Glomerular endothelial cell (primary cell): ENCODE measurements around the gene SSRP1. TPM values are rescaled to one million over a fixed set of nuclear protein-coding genes. Genes with fewer than 3 reads are reported as not detected.
"Not testable (repeated sequence)": the region's sequence is repeated elsewhere in the genome, so short reads cannot be mapped to it uniquely, and the experiment has no call there.

Experiments
- DNase-seq: peaks from one replicate; pipeline ENCODE4 v3.0.0-alpha.2; 2011; ENCODE audit warnings: low read depth, low spot score; ENCODE audit errors: extremely low read depth
- total RNA-seq: library from RNA; depleted of rRNA; stranded (reverse); fragments of >200 nt; gene quantifications from 2 replicates; pipeline ENCODE4 v1.2.3, GENCODE V29; 2015

The SSRP1 gene, protein sequence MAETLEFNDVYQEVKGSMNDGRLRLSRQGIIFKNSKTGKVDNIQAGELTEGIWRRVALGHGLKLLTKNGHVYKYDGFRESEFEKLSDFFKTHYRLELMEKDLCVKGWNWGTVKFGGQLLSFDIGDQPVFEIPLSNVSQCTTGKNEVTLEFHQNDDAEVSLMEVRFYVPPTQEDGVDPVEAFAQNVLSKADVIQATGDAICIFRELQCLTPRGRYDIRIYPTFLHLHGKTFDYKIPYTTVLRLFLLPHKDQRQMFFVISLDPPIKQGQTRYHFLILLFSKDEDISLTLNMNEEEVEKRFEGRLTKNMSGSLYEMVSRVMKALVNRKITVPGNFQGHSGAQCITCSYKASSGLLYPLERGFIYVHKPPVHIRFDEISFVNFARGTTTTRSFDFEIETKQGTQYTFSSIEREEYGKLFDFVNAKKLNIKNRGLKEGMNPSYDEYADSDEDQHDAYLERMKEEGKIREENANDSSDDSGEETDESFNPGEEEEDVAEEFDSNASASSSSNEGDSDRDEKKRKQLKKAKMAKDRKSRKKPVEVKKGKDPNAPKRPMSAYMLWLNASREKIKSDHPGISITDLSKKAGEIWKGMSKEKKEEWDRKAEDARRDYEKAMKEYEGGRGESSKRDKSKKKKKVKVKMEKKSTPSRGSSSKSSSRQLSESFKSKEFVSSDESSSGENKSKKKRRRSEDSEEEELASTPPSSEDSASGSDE
- total RNA-seq: 77.8 and 95.7 TPM in 2 replicates

DNA sequence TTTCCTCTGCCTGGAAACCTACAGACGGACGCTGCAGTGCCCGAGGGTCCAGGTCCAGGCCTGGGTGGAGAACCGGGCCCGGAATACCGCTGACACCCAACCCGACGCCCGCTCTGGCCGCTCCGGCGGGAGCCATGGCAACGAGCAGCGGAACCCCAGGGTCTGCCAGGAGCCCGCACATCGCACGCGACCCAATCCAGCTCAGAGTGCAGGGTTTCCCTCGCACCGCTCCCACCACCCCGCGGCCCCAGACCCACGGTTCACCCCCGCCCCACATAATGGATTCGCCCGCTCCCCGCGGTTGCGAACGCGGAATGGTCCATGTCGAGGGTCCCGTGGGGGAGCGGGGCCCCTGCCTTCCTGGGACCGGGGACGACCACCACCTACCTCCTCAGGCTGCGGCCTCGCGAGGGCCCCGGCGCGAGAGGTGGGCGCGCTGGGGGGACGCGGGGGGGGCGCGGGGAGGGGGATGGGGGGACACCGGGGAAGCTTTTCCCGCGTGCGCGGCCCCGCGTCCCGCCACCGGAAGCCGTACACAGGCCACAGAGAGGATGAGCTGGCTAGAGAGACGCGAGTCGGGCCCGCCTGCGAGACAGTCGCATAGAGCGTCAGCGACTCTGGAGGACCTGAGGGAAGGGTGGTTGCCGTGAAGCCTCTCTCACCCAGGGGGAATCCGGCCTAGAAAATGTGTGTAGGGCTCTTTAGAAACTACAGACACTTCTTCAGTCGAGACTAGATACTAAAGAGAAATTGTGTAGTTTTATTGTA, at the start of gene SSRP1:
TSS of gene SSRP1 (minus strand) at position 550 of the 768 bp plus-strand sequence. CDS start 771 bp downstream, outside the sequence.
- no peak for DNase-seq

DNA sequence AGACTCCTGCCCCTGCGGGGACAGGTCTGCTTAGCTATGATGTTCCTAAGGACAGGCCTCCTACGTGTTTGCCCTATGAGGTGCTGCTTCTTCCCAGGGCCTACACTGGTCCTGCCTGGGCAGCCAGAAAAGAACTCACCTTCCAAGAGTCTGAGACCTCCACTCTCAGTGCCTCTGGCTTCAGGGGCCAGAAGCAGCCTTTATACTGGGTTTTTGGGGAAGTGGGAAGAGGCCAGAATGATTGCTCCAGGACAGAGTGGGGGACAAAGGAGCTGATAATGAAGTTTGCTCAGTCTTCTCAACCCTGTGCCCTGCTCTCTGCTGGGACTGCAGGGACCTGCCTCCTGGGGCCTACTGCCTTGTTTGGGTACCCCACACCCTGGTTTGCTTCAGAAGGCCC, 45.3 kb upstream of the SSRP1 start, which contains the start of gene PRG3:
TSS of gene PRG3 (minus strand) at position 176 of the 400 bp plus-strand sequence. CDS start 442 bp downstream, outside the sequence.
- DNase-seq: no peak

DNA sequence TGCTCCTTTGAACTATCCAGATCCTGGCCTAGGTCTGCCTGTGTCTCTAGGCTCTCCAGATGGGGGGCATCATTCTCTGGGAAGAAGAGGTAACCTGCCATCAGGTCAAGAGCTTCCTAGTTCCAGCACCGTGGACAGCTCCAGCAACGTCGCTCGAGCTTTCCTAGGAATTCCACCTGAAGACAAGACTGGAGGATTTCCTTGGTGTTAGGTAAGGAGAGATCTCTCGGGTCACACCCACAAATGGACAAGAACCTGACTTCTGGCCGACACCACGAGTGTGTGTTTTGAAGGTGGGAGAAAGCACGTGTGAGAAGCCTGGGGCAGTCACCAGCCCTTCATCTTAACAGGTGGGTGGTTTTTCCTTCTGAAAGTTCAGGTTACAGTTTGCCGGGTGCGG, 44.0 kb upstream of the SSRP1 start:
- no peak for DNase-seq

DNA sequence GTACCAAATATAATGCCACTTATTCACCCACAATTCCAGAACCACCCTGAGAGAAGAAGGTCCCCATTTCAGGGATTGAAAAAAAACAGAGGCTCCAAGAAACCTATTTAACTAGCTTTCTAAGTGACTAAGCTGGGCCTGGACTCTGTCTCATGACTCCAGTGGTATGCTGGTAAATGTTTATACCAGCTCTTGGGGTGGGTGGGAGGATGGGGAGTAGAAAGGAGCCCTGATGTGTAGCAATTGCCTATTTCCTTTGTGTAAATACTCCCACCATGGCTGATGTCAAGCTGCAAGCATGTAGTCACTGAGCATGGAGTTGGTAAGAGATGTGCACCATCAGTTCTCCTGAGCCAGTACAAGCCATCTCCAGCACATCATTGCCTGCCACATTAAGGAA, 42.5 kb upstream of the SSRP1 start:
- no peak for DNase-seq

DNA sequence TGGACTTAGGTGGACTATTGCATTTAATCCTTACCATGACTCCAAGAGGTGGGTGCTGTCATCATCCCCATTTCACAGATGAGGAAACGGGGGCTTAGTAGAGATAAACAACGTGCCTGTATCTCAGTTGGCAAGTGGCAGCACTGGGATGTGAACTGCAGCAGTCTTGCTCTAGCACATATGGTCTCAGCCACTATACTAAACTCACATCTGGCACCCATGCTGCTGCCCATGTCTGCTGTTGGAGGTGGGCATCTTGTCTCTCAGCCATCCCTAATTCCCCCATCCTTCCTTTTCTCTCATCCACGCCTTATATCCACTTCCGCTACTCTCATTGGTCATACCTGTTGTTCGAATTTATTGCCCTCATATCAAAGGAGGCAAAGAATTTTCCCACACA, 41.4 kb upstream of the SSRP1 start:
- DNase-seq: no peak

DNA sequence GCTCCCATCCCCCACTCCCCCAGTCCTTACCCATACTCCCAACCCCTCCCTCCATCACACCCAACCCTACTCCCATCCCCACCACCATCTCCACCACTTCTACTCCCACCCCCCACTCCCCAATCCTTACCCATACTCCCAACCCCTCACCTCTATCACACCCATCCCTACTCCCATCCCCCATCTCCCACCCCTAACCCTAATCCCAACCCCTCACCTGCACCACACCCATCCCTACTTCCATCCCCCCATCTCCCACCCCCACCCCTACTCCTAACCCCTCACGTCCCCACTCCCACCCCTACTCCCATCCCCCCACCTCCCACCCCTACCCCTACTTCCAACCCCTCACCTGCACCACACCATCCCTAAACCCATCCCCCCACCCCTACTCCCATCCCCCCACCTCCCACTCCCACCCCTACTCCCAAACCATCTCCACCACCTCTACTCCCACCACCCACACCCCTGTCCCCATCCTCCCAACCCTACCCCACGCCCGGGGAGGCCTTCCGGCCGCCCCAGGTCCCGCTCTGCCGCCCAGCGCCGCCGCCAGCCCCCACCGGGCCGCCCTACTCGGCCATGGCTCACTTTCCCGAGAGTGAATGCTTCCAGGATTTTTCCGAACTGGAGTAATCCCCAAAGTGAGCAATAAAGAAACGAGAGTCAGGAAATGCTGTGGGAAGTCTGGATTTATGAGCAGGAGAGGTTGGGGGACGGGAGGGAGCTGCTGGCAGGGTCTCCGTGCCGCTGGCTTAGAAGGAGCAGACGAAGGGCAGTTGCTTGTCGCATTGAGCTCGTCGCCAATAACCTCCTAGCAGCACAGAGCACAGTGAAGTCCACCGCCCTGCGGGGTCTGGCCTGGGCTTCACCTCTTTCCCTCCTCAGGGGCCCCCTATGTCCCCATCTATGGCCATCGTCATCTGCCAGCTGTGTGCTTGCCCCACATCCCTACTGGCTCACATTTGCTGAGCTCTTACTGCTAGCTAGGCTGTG, 40.7 kb upstream of the SSRP1 start:
- DNase-seq: no peak

DNA sequence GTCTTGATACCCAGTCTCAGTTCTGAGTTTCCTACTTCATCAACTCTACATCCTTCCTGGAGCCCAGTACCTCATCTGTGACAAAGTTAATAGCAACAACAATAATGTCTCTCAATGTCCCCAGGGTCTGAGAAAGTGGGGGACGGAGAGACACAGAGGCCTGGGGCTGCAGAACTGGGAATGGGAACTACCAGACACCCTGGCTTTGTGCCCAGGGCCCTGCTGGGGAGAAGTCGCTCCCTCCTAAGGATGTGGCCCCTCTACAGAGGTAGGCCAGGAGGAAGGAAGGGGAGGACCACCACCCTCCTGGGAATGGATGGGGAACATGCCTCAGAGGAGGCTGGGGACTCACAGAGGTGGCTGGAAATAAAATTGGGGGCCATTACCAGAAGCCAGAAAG, 39.8 kb upstream of the SSRP1 start:
- DNase-seq: no peak

DNA sequence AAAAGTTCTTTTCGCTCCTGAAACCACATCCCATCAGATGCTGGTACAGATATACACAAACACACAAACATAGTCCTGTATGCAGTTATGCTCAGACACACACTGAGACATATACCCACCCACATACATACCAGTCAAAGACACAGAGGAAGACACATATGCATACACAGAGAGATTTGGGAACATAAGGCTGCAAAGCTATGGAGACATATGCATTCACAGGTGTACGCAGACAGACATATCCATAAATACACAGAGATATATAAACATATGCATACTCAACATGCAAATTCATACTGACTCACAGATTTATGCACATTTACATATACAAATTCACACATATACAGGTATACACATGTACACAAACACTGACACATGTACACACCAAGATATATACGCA, 39.3 kb upstream of the SSRP1 start:
- DNase-seq: no peak

DNA sequence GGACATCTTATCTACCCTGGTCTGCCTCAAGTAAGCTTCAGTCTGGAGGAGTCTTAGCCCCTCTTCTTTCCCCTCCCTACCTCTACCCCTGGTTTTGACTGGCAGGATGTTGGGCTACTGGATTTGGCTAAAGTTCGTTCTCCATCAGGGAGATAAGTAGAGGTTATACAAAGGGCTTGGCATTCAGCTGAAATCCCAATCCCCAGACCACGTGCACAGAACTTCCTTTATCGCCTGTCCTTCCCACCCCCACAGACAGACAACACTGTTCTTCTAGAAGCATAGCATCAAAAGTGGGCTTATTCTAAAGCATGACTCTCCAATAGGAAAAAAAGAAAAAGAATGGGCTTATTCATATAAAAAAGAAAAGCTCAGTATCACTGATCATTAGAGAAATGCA, 37.5 kb upstream of the SSRP1 start:
- no peak for DNase-seq

DNA sequence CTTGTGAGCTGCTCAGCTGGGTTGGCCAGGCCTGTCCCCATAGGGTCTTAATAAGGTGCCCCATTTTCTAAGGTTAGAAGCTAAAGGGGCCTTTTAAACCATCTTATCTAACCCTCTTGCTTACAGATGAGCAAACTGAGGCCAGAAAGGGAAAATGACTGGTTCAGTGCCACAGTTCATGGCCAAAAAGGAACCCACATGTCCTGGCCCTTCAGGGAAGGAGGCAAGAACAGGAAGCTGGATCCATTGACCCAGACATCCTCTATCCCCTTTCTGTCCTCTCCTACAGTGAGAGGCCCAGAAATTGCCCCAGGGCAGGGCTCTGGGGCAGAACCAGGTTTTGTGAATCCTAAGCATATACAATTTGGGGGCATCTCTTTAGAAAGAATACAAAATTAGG, 35.2 kb upstream of the SSRP1 start:
- DNase-seq: no peak

DNA sequence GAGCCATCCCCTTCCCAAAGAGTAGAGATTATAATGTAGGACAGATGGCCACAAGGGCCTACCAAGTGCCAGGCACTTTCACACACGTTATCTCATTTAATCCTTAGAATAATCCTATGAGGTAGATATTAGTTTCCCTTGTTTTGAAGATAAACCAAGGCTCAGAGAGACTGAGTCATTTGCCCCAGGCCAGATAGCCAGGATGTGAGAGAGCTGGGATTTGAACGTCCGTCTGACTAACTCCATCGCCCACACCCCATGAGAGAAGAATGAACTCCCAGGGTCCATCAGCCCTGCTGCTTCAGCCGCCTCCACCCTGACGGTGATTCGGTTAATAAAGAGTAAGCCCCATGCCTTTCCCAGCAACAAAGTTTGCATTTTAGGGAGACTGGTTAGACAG, 34.6 kb upstream of the SSRP1 start:
- DNase-seq: no peak

DNA sequence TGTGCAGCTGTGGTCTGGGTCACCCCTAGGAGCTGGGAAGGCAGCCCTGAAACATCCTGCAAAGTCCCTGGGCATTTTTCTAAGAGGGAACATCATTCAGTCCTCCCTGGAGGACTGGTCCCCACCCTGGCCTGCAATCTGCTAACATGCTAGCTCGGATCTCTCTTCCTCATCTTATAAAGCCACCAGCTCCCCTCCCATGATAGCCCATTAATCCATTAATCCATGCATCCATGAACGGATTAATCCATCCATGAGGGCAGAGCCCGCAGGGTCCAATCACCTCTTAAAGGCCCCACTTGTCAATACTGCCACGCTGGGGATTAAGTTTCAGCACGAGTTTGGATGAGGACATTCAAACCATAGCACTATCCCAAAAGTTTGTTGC, 33.1 kb upstream of the SSRP1 start:
- no peak for DNase-seq

DNA sequence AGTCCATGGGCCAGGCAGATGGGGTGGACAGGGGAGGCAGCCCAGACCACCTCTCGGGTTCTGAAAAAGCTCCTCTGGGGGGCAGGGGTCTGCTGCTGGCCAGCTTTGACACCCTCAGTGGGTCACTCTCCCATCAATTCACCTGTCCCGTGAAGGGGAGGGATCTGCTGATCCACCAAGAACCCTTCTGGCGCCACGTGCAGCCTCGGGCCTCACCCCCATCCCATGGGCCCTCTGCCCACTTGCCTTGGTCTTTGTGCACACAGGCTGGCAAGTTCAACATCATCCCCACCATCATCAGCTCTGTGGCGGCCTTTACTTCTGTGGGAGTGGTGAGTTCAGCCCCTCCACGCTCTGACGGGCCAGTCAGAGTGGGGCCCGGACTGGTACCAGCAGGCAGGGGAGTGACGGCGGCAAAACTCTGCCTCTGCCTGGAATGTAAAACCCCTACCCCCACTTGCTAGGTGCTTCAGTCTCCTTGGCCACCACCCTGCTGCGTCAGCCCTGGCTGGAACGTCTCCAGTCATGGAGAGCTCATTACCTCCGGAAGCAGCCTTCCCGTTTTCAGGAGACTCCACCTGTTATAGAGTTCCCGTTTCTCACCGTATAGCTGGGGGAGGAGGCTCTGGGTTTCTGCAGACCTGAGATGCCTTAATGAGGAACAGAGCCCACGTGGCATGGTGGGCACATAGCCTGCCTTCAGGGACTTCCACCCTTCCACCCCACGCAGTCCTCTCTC, 32.6 kb upstream of the SSRP1 start:
- no peak for DNase-seq

DNA sequence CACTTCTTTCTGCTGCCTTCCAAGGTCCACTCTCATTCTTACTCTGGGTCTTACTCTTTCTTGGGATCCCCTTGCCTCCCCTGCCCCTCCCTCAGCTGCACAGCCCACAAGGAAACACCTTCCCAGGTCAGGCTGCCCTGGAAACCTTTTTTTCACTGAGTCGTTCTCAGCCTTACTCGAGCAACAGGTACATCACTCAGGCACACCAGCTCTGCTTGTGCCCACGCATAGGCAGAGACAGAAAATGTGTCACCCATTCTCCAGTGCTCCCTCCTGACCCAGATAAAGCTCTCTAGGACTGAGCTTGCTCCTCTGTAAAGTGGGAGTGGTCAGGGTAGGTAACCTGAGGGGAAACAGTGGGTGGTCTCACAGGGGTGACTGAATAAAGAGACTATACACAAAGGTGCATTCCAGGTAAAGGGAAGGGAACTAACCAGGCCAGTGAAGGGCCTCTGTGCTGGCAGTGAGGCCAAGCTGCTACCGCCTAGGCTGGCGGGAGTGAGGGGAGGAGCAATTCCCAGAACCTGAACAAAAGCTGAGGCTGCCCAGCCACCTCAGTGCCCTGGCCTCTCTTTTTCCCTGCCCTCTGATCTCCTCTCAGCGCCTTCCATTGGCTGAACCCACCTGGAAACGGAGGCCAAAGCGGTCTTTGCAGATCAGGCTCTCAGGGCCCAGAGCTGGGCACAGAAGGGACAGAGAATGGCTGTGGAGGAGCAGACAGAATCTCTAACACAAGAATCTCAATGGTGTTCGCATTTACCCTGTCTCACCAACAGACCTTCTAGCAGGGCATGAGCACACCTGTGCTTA, 29.4 kb upstream of the SSRP1 start:
- DNase-seq: no peak

DNA sequence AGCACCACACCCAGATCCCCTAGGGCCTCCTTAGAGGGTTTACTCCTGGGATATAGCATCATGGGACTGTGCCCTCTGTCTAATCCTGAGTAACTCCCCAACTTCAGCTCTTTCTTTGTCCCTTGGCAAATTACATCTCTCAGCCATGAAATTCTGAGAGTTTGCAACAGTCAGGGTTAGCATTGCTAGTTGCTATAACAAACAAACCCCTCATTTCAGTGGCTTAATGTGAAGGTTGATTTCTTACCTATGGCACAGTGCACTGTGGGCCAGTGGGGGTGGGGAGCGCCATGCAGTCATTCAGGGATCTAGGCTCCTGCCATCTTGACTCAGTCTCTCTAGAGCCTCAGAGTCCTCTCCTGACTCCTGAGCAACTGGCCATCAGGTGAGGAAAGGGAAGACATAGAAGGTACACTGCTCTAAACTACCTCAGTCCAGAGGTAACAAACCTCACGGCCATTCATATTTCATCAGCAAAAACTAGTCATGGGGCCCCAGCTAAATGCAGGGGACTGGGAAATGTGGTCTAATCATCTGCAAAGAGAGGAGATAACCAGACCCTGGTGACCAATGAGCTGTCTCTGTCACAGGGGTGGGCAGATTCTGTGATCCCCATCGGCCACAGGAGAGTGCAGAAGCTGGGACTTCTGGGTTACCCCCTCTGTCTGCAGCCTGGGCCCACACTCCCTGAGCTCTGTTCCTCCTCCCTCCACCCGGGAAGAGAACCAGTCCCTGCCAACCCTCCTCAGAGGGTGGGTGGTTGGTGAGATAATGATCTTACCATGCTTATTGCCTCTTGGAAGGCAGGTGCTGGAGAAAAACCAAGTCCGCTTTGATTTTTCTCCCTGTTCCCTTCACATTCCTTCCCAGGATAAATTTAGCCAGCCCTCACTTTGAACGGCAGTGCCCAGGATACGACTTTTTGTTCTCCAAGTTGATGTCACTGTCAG, 27.7 kb upstream of the SSRP1 start:
- no peak for DNase-seq

DNA sequence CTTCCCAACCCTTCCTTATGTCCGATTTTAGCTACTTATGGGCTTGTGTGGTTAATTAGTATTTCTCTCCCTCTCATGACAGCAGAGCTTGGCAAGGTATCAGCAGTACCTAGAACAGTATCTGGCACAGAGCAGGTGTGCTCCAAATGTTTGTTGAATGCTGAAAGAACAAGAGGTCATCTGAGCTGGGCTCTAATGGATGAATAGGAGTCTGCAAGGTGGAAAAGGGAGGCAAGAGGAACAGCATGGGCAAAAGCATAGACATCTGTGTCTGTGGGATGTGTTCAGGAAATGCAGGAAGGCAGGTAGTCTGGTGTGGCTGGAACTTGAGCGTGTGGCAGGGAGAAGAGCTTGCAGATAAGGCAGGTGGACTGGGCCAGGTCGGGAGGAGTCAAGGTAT, 26.2 kb upstream of the SSRP1 start:
- DNase-seq: no peak

DNA sequence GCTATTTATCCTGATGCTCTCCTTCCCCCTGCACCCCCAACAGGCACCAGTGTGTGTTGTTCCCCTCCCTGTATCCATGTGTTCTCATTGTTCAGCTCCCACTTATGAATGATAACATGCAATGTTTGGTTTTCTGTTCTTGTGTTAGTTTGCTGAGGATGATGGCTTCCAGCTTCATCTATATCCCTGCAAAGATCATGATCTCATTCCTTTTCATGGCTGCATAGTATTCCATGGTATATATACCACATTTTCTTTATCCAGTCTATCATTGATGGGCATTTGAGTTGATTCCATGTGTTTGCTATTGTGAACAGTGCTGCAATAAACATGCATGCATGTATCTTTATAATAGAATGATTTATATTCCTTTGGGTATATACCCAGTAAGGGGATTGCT, 25.7 kb upstream of the SSRP1 start:
- not testable (repeated sequence) for DNase-seq

DNA sequence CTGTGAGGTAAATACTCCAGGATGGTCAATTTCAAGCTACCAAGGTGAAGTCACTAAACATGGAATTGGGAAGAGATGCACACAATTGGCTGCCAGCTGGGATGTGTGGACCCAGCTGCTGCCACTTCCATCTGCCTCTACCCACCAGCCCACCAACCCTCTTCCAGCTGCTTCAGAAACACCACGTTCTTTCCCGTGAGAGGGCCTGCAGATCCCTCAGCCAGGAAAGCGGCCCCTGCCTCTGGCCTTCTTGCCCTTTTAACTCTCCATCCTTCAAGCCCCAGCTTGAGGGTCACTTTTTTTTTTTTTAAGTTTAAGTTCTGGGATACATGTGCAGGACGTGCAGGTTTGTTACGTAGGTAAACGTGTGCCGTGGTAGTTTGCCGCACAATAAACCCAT, 25.3 kb upstream of the SSRP1 start:
- no peak for DNase-seq
